Bronchial epithelial cell (primary cell): Measurements from ENCODE around the gene CCDC112. TPM values are rescaled to one million over a fixed set of nuclear protein-coding genes. Genes with fewer than 3 reads are reported as not detected.

ENCODE experiments used
- DNase-seq: peaks from one replicate; pipeline ENCODE4 v3.0.0-alpha.2; 2010; ENCODE audit warnings: low read depth
- FAIRE-seq: peaks from 2 replicates; lab custom pipeline; 2011; peaks lifted over from hg19 to GRCh38; lab: Jason Lieb, UNC
- H3K27me3 ChIP-seq: 2 replicates; pipeline ENCODE4 v1.5.1; 2011; ENCODE audit warnings: low read length; ENCODE audit not compliant: control insufficient read depth, insufficient read depth
- H3K36me3 ChIP-seq: 2 replicates; pipeline ENCODE4 v1.5.1; 2011; ENCODE audit warnings: low read length; ENCODE audit not compliant: control insufficient read depth, insufficient read depth
- H3K4me3 ChIP-seq: 2 replicates; pipeline ENCODE4 v1.5.1; 2011; ENCODE audit warnings: mild to moderate bottlenecking, low read depth, low read length, control low read depth
- total RNA-seq: library from RNA; depleted of rRNA; stranded (reverse); fragments of >200 nt; gene quantifications from 2 replicates; pipeline ENCODE4 v1.2.1, GENCODE V29; 2014
- TF ChIP-seq, protein P1 (sequence below): IDR thresholded peaks from 2 replicates; pipeline ENCODE4 v1.5.1; 2011; ENCODE audit warnings: mild to moderate bottlenecking, moderate library complexity, low read length, control low read depth, inconsistent platforms; ENCODE audit not compliant: insufficient read depth, severe bottlenecking

Gene CCDC112
- total RNA-seq, 1 donor from 2014 or later, result 4.5 TPM

DNA sequence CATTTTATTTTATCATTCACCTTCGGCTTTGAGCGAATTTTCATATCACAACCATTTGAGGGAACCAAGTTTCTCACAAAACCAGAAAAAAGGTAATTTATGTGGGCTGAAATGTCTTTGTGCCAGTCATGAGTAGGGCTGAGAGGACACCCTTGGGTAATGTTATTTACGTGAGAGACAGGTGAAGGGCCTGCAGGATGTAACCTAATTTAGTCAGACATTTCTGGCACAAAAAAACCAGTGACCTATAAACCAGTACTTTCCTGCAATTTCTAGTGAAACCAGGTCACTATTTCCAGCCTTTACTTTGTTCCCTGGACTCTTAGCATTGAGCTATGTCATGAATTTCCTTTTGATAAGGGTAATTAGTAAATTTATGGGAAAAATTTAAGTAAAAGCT is 17.2 kb upstream of the CCDC112 start:
- no peak for FAIRE-seq

DNA sequence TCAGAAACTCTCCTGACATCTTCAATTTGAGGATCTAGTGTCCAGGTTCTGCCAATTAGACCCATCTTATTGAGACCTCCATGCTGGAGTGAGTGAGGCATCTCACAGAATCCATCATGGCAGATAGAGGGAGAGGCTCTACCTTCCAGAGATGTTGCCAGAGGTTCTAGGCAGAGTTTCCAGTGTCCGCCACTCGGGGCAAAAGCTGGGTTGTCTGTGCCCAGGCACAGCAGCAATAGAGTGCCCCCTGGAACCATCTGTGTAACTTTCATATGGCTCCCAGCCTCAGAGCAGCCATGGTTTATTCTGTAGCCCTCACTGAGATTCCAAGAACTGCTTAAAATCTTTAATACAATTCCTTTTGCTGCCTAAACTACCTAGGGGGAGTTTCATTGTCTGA is 16.6 kb upstream of the CCDC112 start:
- Histone ChIP-seq H3K4me3 (no peak overlapping the region), H3K36me3 (no peaks in the 10 kb centered on the region), H3K27me3 (no peaks in the 10 kb centered on the region)
- DNase-seq (no peak), FAIRE-seq (no peak)
- TF ChIP-seq, protein P1, sequence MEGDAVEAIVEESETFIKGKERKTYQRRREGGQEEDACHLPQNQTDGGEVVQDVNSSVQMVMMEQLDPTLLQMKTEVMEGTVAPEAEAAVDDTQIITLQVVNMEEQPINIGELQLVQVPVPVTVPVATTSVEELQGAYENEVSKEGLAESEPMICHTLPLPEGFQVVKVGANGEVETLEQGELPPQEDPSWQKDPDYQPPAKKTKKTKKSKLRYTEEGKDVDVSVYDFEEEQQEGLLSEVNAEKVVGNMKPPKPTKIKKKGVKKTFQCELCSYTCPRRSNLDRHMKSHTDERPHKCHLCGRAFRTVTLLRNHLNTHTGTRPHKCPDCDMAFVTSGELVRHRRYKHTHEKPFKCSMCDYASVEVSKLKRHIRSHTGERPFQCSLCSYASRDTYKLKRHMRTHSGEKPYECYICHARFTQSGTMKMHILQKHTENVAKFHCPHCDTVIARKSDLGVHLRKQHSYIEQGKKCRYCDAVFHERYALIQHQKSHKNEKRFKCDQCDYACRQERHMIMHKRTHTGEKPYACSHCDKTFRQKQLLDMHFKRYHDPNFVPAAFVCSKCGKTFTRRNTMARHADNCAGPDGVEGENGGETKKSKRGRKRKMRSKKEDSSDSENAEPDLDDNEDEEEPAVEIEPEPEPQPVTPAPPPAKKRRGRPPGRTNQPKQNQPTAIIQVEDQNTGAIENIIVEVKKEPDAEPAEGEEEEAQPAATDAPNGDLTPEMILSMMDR, result no peak

More for the DNA sequence above, 17.2 kb upstream of the CCDC112 start:
- Histone ChIP-seq H3K36me3 (no peaks in the 10 kb centered on the region), H3K27me3 (no peaks in the 10 kb centered on the region), H3K4me3 (no peak overlapping the region)
- TF ChIP-seq, protein P1, result no peak
- DNase-seq, result no peak

DNA sequence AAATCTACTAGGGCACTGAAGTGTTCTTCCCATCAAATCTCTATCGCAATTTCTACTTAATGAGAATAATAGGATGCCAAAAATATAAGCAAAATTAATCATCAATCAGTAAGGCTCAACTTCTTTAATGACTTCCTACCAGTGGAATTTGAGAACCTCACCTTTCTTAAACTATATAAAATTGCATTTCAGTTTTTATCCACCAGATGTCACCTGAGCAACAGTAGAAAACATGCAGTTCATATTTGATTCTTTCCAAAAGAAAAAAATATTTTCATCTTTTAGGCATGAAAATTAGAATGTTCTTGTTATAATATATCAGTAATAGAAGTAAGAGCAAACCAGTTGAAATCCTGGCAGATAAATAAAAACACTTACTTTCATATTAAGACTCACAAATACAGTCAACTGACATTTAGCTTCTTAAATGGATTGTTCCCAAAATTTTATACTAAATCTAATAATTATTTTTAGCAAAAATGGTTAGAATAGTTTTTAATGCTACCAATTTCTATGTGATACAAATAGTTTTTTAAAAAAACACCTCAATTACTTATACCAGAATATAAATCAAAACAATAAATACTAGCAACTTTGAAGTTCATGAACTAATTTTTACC is 13.4 kb upstream of the CCDC112 start:
- no peaks in the 10 kb centered on the region for H3K36me3 ChIP-seq
- DNase-seq (peak; percentile 75), FAIRE-seq (no peak)
- H3K4me3 ChIP-seq, result no peak overlapping the region
- no peaks in the 10 kb centered on the region for H3K27me3 ChIP-seq
- TF ChIP-seq, protein P1, result peak; percentile 15

DNA sequence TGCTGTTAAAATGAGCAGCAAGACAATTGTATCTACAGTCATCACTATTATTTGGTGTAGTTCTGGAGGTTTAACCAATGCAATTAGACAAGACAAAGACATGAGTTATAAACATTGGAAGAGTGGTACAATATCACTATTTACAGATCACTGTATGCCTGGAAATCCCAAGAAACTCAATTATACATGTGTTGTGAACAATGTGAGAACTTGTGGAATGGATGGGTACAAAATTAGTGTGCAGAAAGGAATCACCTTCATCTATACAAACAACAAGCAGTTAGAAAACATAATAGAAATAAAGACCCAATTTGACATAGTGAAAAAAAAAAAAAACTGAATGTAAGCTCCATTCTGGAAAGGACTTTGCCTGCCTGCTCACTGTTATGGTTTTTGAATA is 12.4 kb upstream of the CCDC112 start:
- DNase-seq (no peak), FAIRE-seq (no peak)
- Histone ChIP-seq H3K36me3 (no peaks in the 10 kb centered on the region), H3K27me3 (no peaks in the 10 kb centered on the region), H3K4me3 (no peak overlapping the region)
- TF ChIP-seq, protein P1, result no peak

DNA sequence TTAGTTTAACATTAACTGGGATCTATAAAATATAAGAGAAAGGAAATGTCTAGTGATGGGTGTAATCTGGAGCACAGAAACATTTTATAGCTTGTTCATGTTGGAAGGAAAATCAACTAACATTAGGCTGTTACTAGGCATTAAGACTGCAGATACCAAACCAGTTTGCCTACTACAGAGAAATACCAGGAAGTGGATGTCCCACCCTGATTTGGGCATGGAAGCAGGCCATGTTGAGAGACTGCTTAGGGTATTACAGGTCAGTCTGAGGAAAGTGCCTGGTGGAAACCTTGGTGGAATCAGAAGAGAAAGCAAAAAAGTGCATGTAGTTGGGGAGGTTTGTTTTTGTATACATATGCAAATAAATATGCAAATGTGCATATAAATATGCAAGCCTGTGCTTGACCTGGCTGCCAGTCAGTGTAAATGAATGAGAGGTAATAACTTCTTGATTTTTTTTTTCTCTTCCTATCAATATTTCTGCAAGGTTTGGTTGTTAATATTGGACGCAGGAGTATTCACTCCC is 9.6 kb upstream of the CCDC112 start:
- peak; percentile 30 for DNase-seq

More for the DNA sequence above, 9.6 kb upstream of the CCDC112 start:
- TF ChIP-seq, protein P1, result no peak
- no peaks in the 10 kb centered on the region for H3K36me3 ChIP-seq
- peaks cover 2% of the 10 kb centered on the region for H3K27me3 ChIP-seq
- no peak overlapping the region for H3K4me3 ChIP-seq
- no peak for FAIRE-seq
